Left colon (tissue), 2 donors: ENCODE data around the gene ERN1. TPM values are rescaled to one million over a fixed set of nuclear protein-coding genes. Genes with fewer than 3 reads are reported as not detected.

Experiments
- ATAC-seq: fragments of 200-7000 bp; cut with Tn5 transposase; one replicate; pipeline ENCODE4 v1.9.1; 2020; ENCODE audit warnings: mild to moderate bottlenecking, moderate library complexity
- DNase-seq, 2 donors: peaks; one replicate each; pipeline ENCODE4 v3.0.0-alpha.2; 2020
- intact Hi-C, 2 donors: fragments of 100-400 bp; cut with DNase I in 1 of 2; cut with micrococcal nuclease in 1 of 2; formaldehyde crosslinking; loops; one replicate each; pipeline versions ENCODE4 v1.11.2 to v1.14.0; 2022; cut with DNase I, micrococcal nuclease
- total RNA-seq, 2 donors: library from RNA; stranded (reverse); fragmentation: NEBNext Ultra II Directional; extraction: Animal tissue kit (Norgen Biotek cat#: 25700); gene quantifications; one replicate each; pipeline ENCODE4 v1.2.1, GENCODE V29; 2021
- donor health status: DM: no; HTN: no; CAD: no.
- donor health status: DM: yes; HTN: yes; CAD: no.

ERN1 gene
- total RNA-seq, 2 donors from 2014 or later, result 19.9 to 25.6 TPM

- intact Hi-C loops, result no loop called here
- ATAC-seq, result no peak
- DNase-seq, result no peak
Measured at GRCh38 chr17:64077379-64077778, 52.6 kb downstream of the ERN1 start.

GRCh38 chr17:64075913-64076312, 54.0 kb downstream of the ERN1 start:
- ATAC-seq (no peak), DNase-seq (no peak)
- intact Hi-C loops, result no loop called here

GRCh38 chr17:64074704-64075426, 55.1 kb downstream of the ERN1 start:
- peak; percentile 40 for ATAC-seq
- no peak for DNase-seq
- intact Hi-C loops, result no loop called here

GRCh38 chr17:64073771-64074703, 55.9 kb downstream of the ERN1 start:
- intact Hi-C loops, result no loop called here
- no peak for DNase-seq
- ATAC-seq, result peak; percentile 59

GRCh38 chr17:64071111-64071510, 58.8 kb downstream of the ERN1 start:
- intact Hi-C loops, result no loop called here
- DNase-seq (no peak), ATAC-seq (no peak)

GRCh38 chr17:64070213-64070612, 59.7 kb downstream of the ERN1 start:
- no peak for ATAC-seq
- no peak for DNase-seq
- intact Hi-C loops, result no loop called here

- ATAC-seq (no peak), DNase-seq (no peak)
- intact Hi-C loops, result loop anchor here in 1 of 2 donors (10.0 kb wide), 1 partner anchor 66 kb away; the partner anchor contains the start of gene ERN1
Measured at GRCh38 chr17:64069143-64069542, 60.8 kb downstream of the ERN1 start.

- DNase-seq, result no peak
- intact Hi-C loops, result loop anchor here in 1 of 2 donors (10.0 kb wide), 1 partner anchor 67 kb away; the partner anchor contains the start of gene ERN1
- no peak for ATAC-seq
Measured at GRCh38 chr17:64067657-64068056, 62.3 kb downstream of the ERN1 start.

- intact Hi-C loops, result loop anchor here in 1 of 2 donors (10.0 kb wide), 1 partner anchor 68 kb away; the partner anchor contains the start of gene ERN1
- DNase-seq, result no peak
- ATAC-seq, result no peak
Measured at GRCh38 chr17:64066716-64067115, 63.2 kb downstream of the ERN1 start.

- intact Hi-C loops, result loop anchor here in 1 of 2 donors (10.0 kb wide), 1 partner anchor 70 kb away; the partner anchor contains the start of gene ERN1
- ATAC-seq, result no peak
- DNase-seq, result no peak
Measured at GRCh38 chr17:64065161-64065560, 64.8 kb downstream of the ERN1 start.

- DNase-seq (peak; percentile 71 to 72), ATAC-seq (peak; percentile 94)
- intact Hi-C loops, result loop anchor here in 1 of 2 donors (10.0 kb wide), 1 partner anchor 70 kb away; the partner anchor contains the start of gene ERN1
Measured at GRCh38 chr17:64064331-64064730, 65.6 kb downstream of the ERN1 start.

- intact Hi-C loops, result loop anchor here in 1 of 2 donors (10.0 kb wide), 1 partner anchor 71 kb away; the partner anchor contains the start of gene ERN1
- DNase-seq (peak; percentile 68 to 86), ATAC-seq (peak; percentile 83)
Measured at GRCh38 chr17:64063766-64064224, 66.1 kb downstream of the ERN1 start.

GRCh38 chr17:64063088-64063487, 66.9 kb downstream of the ERN1 start:
- DNase-seq (no peak), ATAC-seq (no peak)
- intact Hi-C loops, result loop anchor here in 1 of 2 donors (10.0 kb wide), 1 partner anchor 72 kb away; the partner anchor contains the start of gene ERN1

- DNase-seq (no peak), ATAC-seq (no peak)
- intact Hi-C loops, result loop anchor here in 1 of 2 donors (10.0 kb wide), 1 partner anchor 73 kb away; the partner anchor contains the start of gene ERN1
Measured at GRCh38 chr17:64061178-64061898, 68.6 kb downstream of the ERN1 start.

- intact Hi-C loops, result loop anchor here in 1 of 2 donors (10.0 kb wide), 1 partner anchor 74 kb away; the partner anchor contains the start of gene ERN1
- no peak for DNase-seq
- peak; percentile 18 for ATAC-seq
Measured at GRCh38 chr17:64060331-64060730, 69.6 kb downstream of the ERN1 start.

GRCh38 chr17:64059756-64060155, 70.2 kb downstream of the ERN1 start:
- no peak for DNase-seq
- intact Hi-C loops, result loop anchor here in 1 of 2 donors (10.0 kb wide), 1 partner anchor 75 kb away; the partner anchor contains the start of gene ERN1
- ATAC-seq, result no peak

- intact Hi-C loops, result no loop called here
- DNase-seq (no peak), ATAC-seq (no peak)
Measured at GRCh38 chr17:64058621-64059020, 71.3 kb downstream of the ERN1 start.

GRCh38 chr17:64057701-64058263, 72.2 kb downstream of the ERN1 start:
- ATAC-seq (no peak), DNase-seq (no peak)
- intact Hi-C loops, result no loop called here
